Activated naive CD4-positive, alpha-beta T cell treated with anti-CD3 and anti-CD28 coated beads for 36 hours (primary cell): ENCODE data around the gene TIGD1. TPM values are rescaled to one million over a fixed set of nuclear protein-coding genes. Genes with fewer than 3 reads are reported as not detected.
"Not testable (repeated sequence)": the region's sequence is repeated elsewhere in the genome, so short reads cannot be mapped to it uniquely, and the experiment has no call there.

Source experiments
- CTCF ChIA-PET: fragments of 350-600 bp; sonication (Branson Sonifier 250); formaldehyde crosslinking; loops from one replicate; lab custom pipeline; 2021; ENCODE audit warnings: antibody characterized with exemption; lab: Charles Lee
- DNase-seq: peaks from one replicate; pipeline ENCODE4 v3.0.0-alpha.2; 2020
- H3K27ac Mint-ChIP-seq: one replicate; pipeline ENCODE4 v1.8.0; 2021; ENCODE audit warnings: mild to moderate bottlenecking, mixed read lengths
- H3K27me3 Mint-ChIP-seq: one replicate; pipeline ENCODE4 v1.8.0; 2021; ENCODE audit warnings: low read depth, mixed read lengths
- H3K36me3 Mint-ChIP-seq: one replicate; pipeline ENCODE4 v1.8.0; 2021; ENCODE audit warnings: low read depth, mixed read lengths
- H3K4me1 Mint-ChIP-seq: one replicate; pipeline ENCODE4 v1.8.0; 2021; ENCODE audit warnings: low read depth, mixed read lengths
- H3K4me3 Mint-ChIP-seq: one replicate; pipeline ENCODE4 v1.8.0; 2021; ENCODE audit warnings: mild to moderate bottlenecking, moderate library complexity, mixed read lengths
- H3K9me3 Mint-ChIP-seq: one replicate; pipeline ENCODE4 v1.8.0; 2021; ENCODE audit warnings: mixed read lengths
- intact Hi-C: fragments of 100-400 bp; cut with micrococcal nuclease; formaldehyde crosslinking; loops from one replicate; pipeline ENCODE4 v1.15.1; 2023
- total RNA-seq, 2 experiments: library from RNA; stranded (reverse); gene quantifications; one replicate each; pipeline ENCODE4 v1.2.3, GENCODE V29; 2021

TIGD1 gene
- total RNA-seq, 2 experiments from 2014 or later = 7.7 to 8.3 TPM

- H3K27me3 Mint-ChIP-seq = no peaks in the 10 kb centered on the region
- peaks cover 2% of the 10 kb centered on the region for H3K9me3 Mint-ChIP-seq
- peaks cover 3% of the 10 kb centered on the region for H3K4me1 Mint-ChIP-seq
- no peak overlapping the region for H3K4me3 Mint-ChIP-seq
- CTCF ChIA-PET = interaction anchor here (0.6 kb wide), 1 partner anchor 9 kb away, joined by 3 read pairs; no protein-coding TSS in a partner anchor
- peaks cover 46% of the 10 kb centered on the region for H3K36me3 Mint-ChIP-seq
- no peak for DNase-seq
- intact Hi-C loops = loop anchor here (2.0 kb wide), 1 partner anchor 42 kb away; no protein-coding TSS in a partner anchor
- no peak overlapping the region for H3K27ac Mint-ChIP-seq
These were observed 30.3 kb upstream of the TIGD1 start for GRCh38 chr2:232580648-232580981.

- DNase-seq = no peak
- CTCF ChIA-PET = interaction anchor here (0.6 kb wide), 2 partner anchors 476 to 716 kb away, joined by 3 read pairs; no protein-coding TSS in a partner anchor
- peaks cover 42% of the 10 kb centered on the region for H3K36me3 Mint-ChIP-seq
- H3K4me1 Mint-ChIP-seq = peaks cover 3% of the 10 kb centered on the region
- H3K27me3 Mint-ChIP-seq = no peaks in the 10 kb centered on the region
- H3K27ac Mint-ChIP-seq = no peak overlapping the region
- H3K9me3 Mint-ChIP-seq = peaks cover 2% of the 10 kb centered on the region
- H3K4me3 Mint-ChIP-seq = no peak overlapping the region
- intact Hi-C loops = no loop called here
These were observed 28.3 kb upstream of the TIGD1 start for GRCh38 chr2:232578626-232579025.

GRCh38 chr2:232577841-232578240, 27.5 kb upstream of the TIGD1 start:
- DNase-seq = no peak
- Mint-ChIP-seq H3K27ac (no peak overlapping the region), H3K4me1 (peaks cover 3% of the 10 kb centered on the region), H3K4me3 (no peak overlapping the region), H3K9me3 (peaks cover 2% of the 10 kb centered on the region), H3K27me3 (no peaks in the 10 kb centered on the region), H3K36me3 (peaks cover 35% of the 10 kb centered on the region)
- CTCF ChIA-PET = no interaction called here
- intact Hi-C loops = no loop called here

GRCh38 chr2:232576995-232577394, 26.6 kb upstream of the TIGD1 start:
- Mint-ChIP-seq H3K27ac (no peak overlapping the region), H3K4me1 (peaks cover 3% of the 10 kb centered on the region), H3K9me3 (no peaks in the 10 kb centered on the region), H3K36me3 (peaks cover 27% of the 10 kb centered on the region), H3K4me3 (no peak overlapping the region), H3K27me3 (no peaks in the 10 kb centered on the region)
- DNase-seq = no peak
- CTCF ChIA-PET = no interaction called here
- intact Hi-C loops = no loop called here

- Mint-ChIP-seq H3K27me3 (no peaks in the 10 kb centered on the region), H3K9me3 (no peaks in the 10 kb centered on the region), H3K4me1 (peaks cover 3% of the 10 kb centered on the region), H3K36me3 (peaks cover 17% of the 10 kb centered on the region), H3K27ac (no peak overlapping the region), H3K4me3 (no peak overlapping the region)
- intact Hi-C loops = no loop called here
- no peak for DNase-seq
- CTCF ChIA-PET = no interaction called here
These were observed 25.0 kb upstream of the TIGD1 start for GRCh38 chr2:232575404-232575746.

- intact Hi-C loops = no loop called here
- no peak overlapping the region for H3K27ac Mint-ChIP-seq
- H3K4me1 Mint-ChIP-seq = no peaks in the 10 kb centered on the region
- DNase-seq = no peak
- H3K36me3 Mint-ChIP-seq = peaks cover 17% of the 10 kb centered on the region
- no peak overlapping the region for H3K4me3 Mint-ChIP-seq
- CTCF ChIA-PET = interaction anchor here (0.7 kb wide), 1 partner anchor 12 kb away, joined by 3 read pairs; no protein-coding TSS in a partner anchor
- no peaks in the 10 kb centered on the region for H3K9me3 Mint-ChIP-seq
- no peaks in the 10 kb centered on the region for H3K27me3 Mint-ChIP-seq
These were observed 24.5 kb upstream of the TIGD1 start for GRCh38 chr2:232574674-232575403.

GRCh38 chr2:232573771-232574435, 23.5 kb upstream of the TIGD1 start:
- H3K27ac Mint-ChIP-seq = no peak overlapping the region
- no peaks in the 10 kb centered on the region for H3K4me1 Mint-ChIP-seq
- no peak overlapping the region for H3K4me3 Mint-ChIP-seq
- CTCF ChIA-PET = no interaction called here
- peaks cover 20% of the 10 kb centered on the region for H3K36me3 Mint-ChIP-seq
- H3K27me3 Mint-ChIP-seq = no peaks in the 10 kb centered on the region
- DNase-seq = no peak
- intact Hi-C loops = no loop called here
- H3K9me3 Mint-ChIP-seq = no peaks in the 10 kb centered on the region

- no peak overlapping the region for H3K27ac Mint-ChIP-seq
- no peaks in the 10 kb centered on the region for H3K27me3 Mint-ChIP-seq
- no peak for DNase-seq
- CTCF ChIA-PET = no interaction called here
- intact Hi-C loops = no loop called here
- no peaks in the 10 kb centered on the region for H3K9me3 Mint-ChIP-seq
- no peaks in the 10 kb centered on the region for H3K4me1 Mint-ChIP-seq
- peaks cover 27% of the 10 kb centered on the region for H3K36me3 Mint-ChIP-seq
- H3K4me3 Mint-ChIP-seq = no peak overlapping the region
These were observed 22.7 kb upstream of the TIGD1 start for GRCh38 chr2:232573042-232573441.

GRCh38 chr2:232571026-232571474, 20.7 kb upstream of the TIGD1 start:
- no peaks in the 10 kb centered on the region for H3K9me3 Mint-ChIP-seq
- H3K4me1 Mint-ChIP-seq = no peaks in the 10 kb centered on the region
- no peak overlapping the region for H3K27ac Mint-ChIP-seq
- CTCF ChIA-PET = no interaction called here
- intact Hi-C loops = no loop called here
- no peaks in the 10 kb centered on the region for H3K27me3 Mint-ChIP-seq
- no peak for DNase-seq
- no peak overlapping the region for H3K4me3 Mint-ChIP-seq
- H3K36me3 Mint-ChIP-seq = peaks cover 38% of the 10 kb centered on the region

GRCh38 chr2:232570481-232570880, 20.1 kb upstream of the TIGD1 start:
- peaks cover 39% of the 10 kb centered on the region for H3K36me3 Mint-ChIP-seq
- DNase-seq, intact Hi-C loops, H3K27me3 Mint-ChIP-seq, H3K27ac Mint-ChIP-seq, H3K4me3 Mint-ChIP-seq, H3K9me3 Mint-ChIP-seq, H3K4me1 Mint-ChIP-seq, CTCF ChIA-PET: not testable (repeated sequence)

GRCh38 chr2:232569541-232569940, 19.2 kb upstream of the TIGD1 start:
- no peak overlapping the region for H3K4me3 Mint-ChIP-seq
- no peaks in the 10 kb centered on the region for H3K4me1 Mint-ChIP-seq
- no peaks in the 10 kb centered on the region for H3K27me3 Mint-ChIP-seq
- H3K9me3 Mint-ChIP-seq = no peaks in the 10 kb centered on the region
- H3K36me3 Mint-ChIP-seq = peaks cover 41% of the 10 kb centered on the region
- no peak for DNase-seq
- intact Hi-C loops = no loop called here
- H3K27ac Mint-ChIP-seq = no peak overlapping the region
- CTCF ChIA-PET = interaction anchor here (0.7 to 1.0 kb wide), 2 partner anchors 10 to 675 kb away, joined by 3 read pairs; no protein-coding TSS in a partner anchor

GRCh38 chr2:232568161-232568560, 17.8 kb upstream of the TIGD1 start:
- no peaks in the 10 kb centered on the region for H3K4me1 Mint-ChIP-seq
- CTCF ChIA-PET = no interaction called here
- H3K27me3 Mint-ChIP-seq = no peaks in the 10 kb centered on the region
- DNase-seq = no peak
- H3K36me3 Mint-ChIP-seq = peaks cover 36% of the 10 kb centered on the region
- H3K9me3 Mint-ChIP-seq = no peaks in the 10 kb centered on the region
- intact Hi-C loops = no loop called here
- no peak overlapping the region for H3K27ac Mint-ChIP-seq
- H3K4me3 Mint-ChIP-seq = no peak overlapping the region

GRCh38 chr2:232567721-232568120, 17.4 kb upstream of the TIGD1 start:
- CTCF ChIA-PET = no interaction called here
- intact Hi-C loops = no loop called here
- no peak overlapping the region for H3K27ac Mint-ChIP-seq
- no peak for DNase-seq
- H3K4me3 Mint-ChIP-seq = no peak overlapping the region
- H3K36me3 Mint-ChIP-seq = peaks cover 37% of the 10 kb centered on the region
- no peaks in the 10 kb centered on the region for H3K9me3 Mint-ChIP-seq
- no peaks in the 10 kb centered on the region for H3K4me1 Mint-ChIP-seq
- no peaks in the 10 kb centered on the region for H3K27me3 Mint-ChIP-seq
